HCT116 (cell line): ENCODE data around the gene TBL1X. TPM values are rescaled to one million over a fixed set of nuclear protein-coding genes. Genes with fewer than 3 reads are reported as not detected.

Source experiments
- ATAC-seq: fragments of 200-7000 bp; cut with Tn5 transposase; 2 replicates; pipeline ENCODE4 v1.9.1; 2020; ENCODE audit warnings: mild to moderate bottlenecking, moderate library complexity
- BruUV-seq: library from RNA; stranded (reverse); fragments of 400-500 nt; replicated peaks from 2 replicates; lab custom pipeline; 2021; lab: Mats Ljungman, UMichigan
- CTCF ChIA-PET: fragments of 300-600 bp; sonication (Branson Sonifier 250); formaldehyde crosslinking; loops from one replicate; lab custom pipeline; 2021; ENCODE audit warnings: antibody characterized with exemption; lab: Charles Lee
- POLR2A ChIA-PET: fragments of 300-600, 350-600 bp; sonication (Branson Sonifier 250); formaldehyde crosslinking; loops from one replicate; lab custom pipeline; 2021; ENCODE audit warnings: antibody characterized with exemption; lab: Charles Lee
- RAD21 ChIA-PET, 2 experiments: fragments of 300-600 bp; sonication (Branson Sonifier 250); formaldehyde crosslinking; loops; one replicate each; lab custom pipeline; 2023; ENCODE audit warnings: low total read pairs in 2 of 2; ENCODE audit not compliant: uncharacterized antibody in 2 of 2, unreplicated experiment in 2 of 2, low non-redundant PET in 1 of 2; lab: Charles Lee
- DNase-seq: peaks from one replicate; pipeline ENCODE4 v3.0.0-alpha.2; 2010; ENCODE audit warnings: low read depth, low spot score
- H2AFZ ChIP-seq: fragments of 200-600 bp; shearing (Covaris generic), sonication (generic); 2 replicates; pipeline ENCODE4 v1.6.1; 2017; ENCODE audit warnings: low read depth, mixed run types, mixed read lengths, antibody characterized with exemption, low read length; ENCODE audit not compliant: poor library complexity, severe bottlenecking
- H3K27ac ChIP-seq: 2 replicates; pipeline ENCODE4 v1.5.1; 2012; ENCODE audit warnings: low read depth, low read length
- H3K27me3 ChIP-seq: fragments of 200-600 bp; sonication (generic); 2 replicates; pipeline ENCODE4 v1.6.1; 2016; ENCODE audit warnings: mixed run types, low read length, mixed read lengths; ENCODE audit not compliant: insufficient read depth
- H3K36me3 ChIP-seq, 2 experiments: fragments of 200-500 bp in 1 of 2; fragments of 200-600 bp in 1 of 2; sonication (Bioruptor generic) in 1 of 2; sonication (generic) in 1 of 2; 2 replicates each; pipeline versions ENCODE4 v1.5.1 to v1.6.1; 2014 to 2016; ENCODE audit warnings: low read length in 2 of 2, inconsistent platforms in 1 of 2, mixed read lengths in 1 of 2, mixed run types in 1 of 2; ENCODE audit not compliant: insufficient read depth in 2 of 2, control insufficient read depth in 1 of 2
- H3K4me1 ChIP-seq, 2 experiments: fragments of 200-600 bp in 1 of 2; sonication (generic) in 1 of 2; 2 replicates each; pipeline versions ENCODE4 v1.5.1 to v1.6.1; 2012 to 2017; ENCODE audit warnings: low read length in 2 of 2, inconsistent platforms in 1 of 2, mild to moderate bottlenecking in 1 of 2, mixed read lengths in 1 of 2, mixed run types in 1 of 2, moderate library complexity in 1 of 2; ENCODE audit not compliant: insufficient read depth in 2 of 2, control insufficient read depth in 1 of 2
- H3K4me2 ChIP-seq: fragments of 200-600 bp; sonication (generic); 2 replicates; pipeline ENCODE4 v1.6.1; 2017; ENCODE audit warnings: mixed run types, low read length, mixed read lengths
- H3K4me3 ChIP-seq, 2 experiments: fragments of 200-600 bp in 1 of 2; sonication (generic) in 1 of 2; replicated peaks in 1 of 2; 2 replicates each; pipeline ENCODE4 v1.5.1; 2011 to 2016; ENCODE audit warnings: low read length in 2 of 2, control low read depth in 1 of 2, low read depth in 1 of 2, mild to moderate bottlenecking in 1 of 2, mixed read lengths in 1 of 2, mixed run types in 1 of 2
- H3K79me2 ChIP-seq: fragments of 200-600 bp; sonication (generic); 2 replicates; pipeline ENCODE4 v1.6.1; 2017; ENCODE audit warnings: mild to moderate bottlenecking, mixed run types, low read length, moderate library complexity, mixed read lengths; ENCODE audit not compliant: insufficient read depth
- H3K9ac ChIP-seq: fragments of 200-600 bp; sonication (generic); 2 replicates; pipeline ENCODE4 v1.6.1; 2016; ENCODE audit warnings: low read length, mixed read lengths
- H3K9me2 ChIP-seq: fragments of 200-600 bp; sonication (generic), shearing (Covaris generic); 2 replicates; pipeline ENCODE4 v1.6.1; 2017; ENCODE audit warnings: mixed run types, mild to moderate bottlenecking, moderate library complexity; ENCODE audit not compliant: insufficient read depth
- H3K9me3 ChIP-seq, 2 experiments: fragments of 200-500 bp in 1 of 2; fragments of 200-600 bp in 1 of 2; sonication (Bioruptor generic) in 1 of 2; sonication (generic) in 1 of 2; 2 replicates each; pipeline ENCODE4 v1.6.1; 2014 to 2017; ENCODE audit warnings: low read length in 2 of 2, mixed read lengths in 2 of 2, inconsistent platforms in 1 of 2, low read depth in 1 of 2, mild to moderate bottlenecking in 1 of 2, mixed run types in 1 of 2, moderate library complexity in 1 of 2; ENCODE audit not compliant: control insufficient read depth in 1 of 2, insufficient read depth in 1 of 2
- H4K20me1 ChIP-seq: fragments of 200-600 bp; sonication (generic), shearing (Covaris generic); 2 replicates; pipeline ENCODE4 v1.6.1; 2017; ENCODE audit warnings: mixed run types, mild to moderate bottlenecking, moderate library complexity; ENCODE audit not compliant: insufficient read depth
- CBX3 ChIP-seq: IDR thresholded peaks from 2 replicates; pipeline ENCODE4 v1.6.1; 2012; ENCODE audit warnings: low read depth
- CEBPB ChIP-seq: IDR thresholded peaks from 2 replicates; pipeline ENCODE4 v1.6.1; 2012; ENCODE audit warnings: low read depth
- EGR1 ChIP-seq: IDR thresholded peaks from 2 replicates; pipeline ENCODE4 v1.6.1; 2012; ENCODE audit warnings: low read depth
- ELF1 ChIP-seq: IDR thresholded peaks from 2 replicates; pipeline ENCODE4 v1.6.1; 2012; ENCODE audit warnings: low read depth, borderline replicate concordance
- EZH2 ChIP-seq: fragments of 200-600 bp; sonication (generic); IDR thresholded peaks from 2 replicates; pipeline ENCODE4 v1.6.1; 2017; ENCODE audit warnings: antibody characterized with exemption, mixed run types
- EZH2phosphoT487 ChIP-seq: fragments of 200-600 bp; IDR thresholded peaks from 2 replicates; pipeline ENCODE4 v1.6.1; 2018; ENCODE audit warnings: antibody characterized with exemption, borderline replicate concordance
- FOSL1 ChIP-seq: IDR thresholded peaks from 2 replicates; pipeline ENCODE4 v1.6.1; 2012; ENCODE audit warnings: low read depth
- POLR2AphosphoS5 ChIP-seq: IDR thresholded peaks from 2 replicates; pipeline ENCODE4 v1.6.1; 2011; ENCODE audit warnings: mild to moderate bottlenecking, low read depth, low read length, moderate library complexity
- RAD21 ChIP-seq: IDR thresholded peaks from 2 replicates; pipeline ENCODE4 v1.6.1; 2012; ENCODE audit warnings: low read depth, mild to moderate bottlenecking
- SP1 ChIP-seq: IDR thresholded peaks from 2 replicates; pipeline ENCODE4 v1.6.1; 2012; ENCODE audit warnings: low read depth
- SRF ChIP-seq: IDR thresholded peaks from 2 replicates; pipeline ENCODE4 v1.6.1; 2012; ENCODE audit warnings: low read depth
- YY1 ChIP-seq: IDR thresholded peaks from 2 replicates; pipeline ENCODE4 v1.6.1; 2011; ENCODE audit warnings: low read length, low read depth, moderate library complexity, mild to moderate bottlenecking; ENCODE audit not compliant: insufficient replicate concordance; ENCODE audit errors: extremely low read depth
- ZFX ChIP-seq: fragments of 450-650 bp; IDR thresholded peaks from 2 replicates; pipeline ENCODE4 v1.6.1; 2017
- intact Hi-C: fragments of 100-400 bp; cut with micrococcal nuclease; formaldehyde crosslinking; loops from 2 replicates; pipeline ENCODE4 v1.10.0; 2022
- total RNA-seq: library from RNA; stranded (reverse); gene quantifications from one replicate; pipeline ENCODE4 v1.2.1, GENCODE V29; 2021; ENCODE audit not compliant: unreplicated experiment
- TF ChIP-seq, protein P1 (sequence below), 3 experiments: fragments of 200-600 bp in 1 of 3; sonication (generic) in 1 of 3; IDR thresholded peaks in 2 of 3; conservative IDR thresholded peaks in 1 of 3; 2 replicates each; pipeline ENCODE4 v1.5.1; 2012 to 2017; ENCODE audit warnings: low read depth in 2 of 3, low read length in 2 of 3, antibody characterized with exemption in 1 of 3, borderline replicate concordance in 1 of 3, control low read depth in 1 of 3, mild to moderate bottlenecking in 1 of 3, mixed read lengths in 1 of 3, mixed run types in 1 of 3, moderate library complexity in 1 of 3; ENCODE audit not compliant: insufficient read depth in 1 of 3

The TBL1X gene
- total RNA-seq, 1 experiment from 2014 or later = 37.8 TPM

GRCh38 chrX:9576059-9576458 is 111.2 kb downstream of the TBL1X start:
- no peaks in the 10 kb centered on the region for H3K79me2 ChIP-seq
- ChIA-PET RAD21 (no interaction called here), POLR2A (no interaction called here), CTCF (no interaction called here)
- H3K9ac ChIP-seq = no peak overlapping the region
- BruUV-seq = no TSS peak
- no peak for TF ChIP-seq EZH2
- no peak for TF ChIP-seq SRF
- no peak for TF ChIP-seq EGR1
- TF ChIP-seq SP1 = no peak
- no peak for TF ChIP-seq POLR2AphosphoS5
- no peak for TF ChIP-seq ELF1
- no peak for TF ChIP-seq ZFX
- no peak for TF ChIP-seq EZH2phosphoT487
- TF ChIP-seq RAD21 = no peak
- TF ChIP-seq, protein P1, sequence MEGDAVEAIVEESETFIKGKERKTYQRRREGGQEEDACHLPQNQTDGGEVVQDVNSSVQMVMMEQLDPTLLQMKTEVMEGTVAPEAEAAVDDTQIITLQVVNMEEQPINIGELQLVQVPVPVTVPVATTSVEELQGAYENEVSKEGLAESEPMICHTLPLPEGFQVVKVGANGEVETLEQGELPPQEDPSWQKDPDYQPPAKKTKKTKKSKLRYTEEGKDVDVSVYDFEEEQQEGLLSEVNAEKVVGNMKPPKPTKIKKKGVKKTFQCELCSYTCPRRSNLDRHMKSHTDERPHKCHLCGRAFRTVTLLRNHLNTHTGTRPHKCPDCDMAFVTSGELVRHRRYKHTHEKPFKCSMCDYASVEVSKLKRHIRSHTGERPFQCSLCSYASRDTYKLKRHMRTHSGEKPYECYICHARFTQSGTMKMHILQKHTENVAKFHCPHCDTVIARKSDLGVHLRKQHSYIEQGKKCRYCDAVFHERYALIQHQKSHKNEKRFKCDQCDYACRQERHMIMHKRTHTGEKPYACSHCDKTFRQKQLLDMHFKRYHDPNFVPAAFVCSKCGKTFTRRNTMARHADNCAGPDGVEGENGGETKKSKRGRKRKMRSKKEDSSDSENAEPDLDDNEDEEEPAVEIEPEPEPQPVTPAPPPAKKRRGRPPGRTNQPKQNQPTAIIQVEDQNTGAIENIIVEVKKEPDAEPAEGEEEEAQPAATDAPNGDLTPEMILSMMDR (IDR thresholded peaks at IDR 0.05 in 2 of 3, conservative IDR thresholded peaks at IDR 0.05 in 1 of 3; ENCODE audit: borderline replicate concordance in 1 of 3, insufficient read depth in 1 of 3, low read depth in 2 of 3, low read length in 2 of 3) = no peak
- TF ChIP-seq CBX3 = no peak
- TF ChIP-seq FOSL1 = no peak
- TF ChIP-seq YY1 = no peak
- no peak for TF ChIP-seq CEBPB
- no peak overlapping the region for H2AFZ ChIP-seq
- no peak overlapping the region for H3K4me2 ChIP-seq
- no peak overlapping the region for H3K27ac ChIP-seq
- intact Hi-C loops = no loop called here
- H3K4me3 ChIP-seq = no peak overlapping the region
- H3K36me3 ChIP-seq = no peaks in the 10 kb centered on the region
- no peaks in the 10 kb centered on the region for H3K27me3 ChIP-seq
- no peaks in the 10 kb centered on the region for H3K9me2 ChIP-seq
- DNase-seq (no peak), ATAC-seq (no peak)
- no peaks in the 10 kb centered on the region for H4K20me1 ChIP-seq
- no peaks in the 10 kb centered on the region for H3K9me3 ChIP-seq
- no peaks in the 10 kb centered on the region for H3K4me1 ChIP-seq
